ENCODE measurements around the gene FAM136A.
"Not testable (repeated sequence)": the region's sequence is repeated elsewhere in the genome, so short reads cannot be mapped to it uniquely, and the experiment has no call there.

The FAM136A gene

DNA sequence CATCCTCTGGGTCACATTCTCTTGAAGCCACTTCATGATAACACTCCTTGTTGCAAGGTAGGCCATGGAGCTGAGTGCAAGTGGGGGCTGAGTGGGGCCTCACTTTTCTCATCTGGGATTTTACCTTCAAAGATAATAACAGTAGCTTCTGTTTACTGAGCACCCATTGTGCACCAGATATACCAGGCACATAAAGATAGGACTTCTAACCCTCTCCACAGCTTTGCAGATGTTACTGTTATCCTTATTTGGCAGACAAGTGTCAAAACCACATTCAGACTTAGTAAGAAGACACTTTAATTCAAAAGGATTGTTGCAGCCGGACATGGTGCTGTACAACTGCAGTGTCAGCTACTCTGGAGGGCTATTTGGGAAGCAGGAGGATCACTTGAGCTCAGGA is 12.8 kb upstream of the FAM136A start:
- Mint-ChIP-seq H3K36me3 (no peaks in the 10 kb centered on the region), H3K4me3 (no peak overlapping the region), H3K27me3 (peaks cover 9% of the 10 kb centered on the region), H3K9me3 (no peaks in the 10 kb centered on the region), H3K4me1 (no peaks in the 10 kb centered on the region), H3K27ac (no peak overlapping the region)
- DNase-seq (ENCODE audit: low spot score in 2 of 2) (no peak), ATAC-seq (ENCODE audit: low read depth) (no peak)

DNA sequence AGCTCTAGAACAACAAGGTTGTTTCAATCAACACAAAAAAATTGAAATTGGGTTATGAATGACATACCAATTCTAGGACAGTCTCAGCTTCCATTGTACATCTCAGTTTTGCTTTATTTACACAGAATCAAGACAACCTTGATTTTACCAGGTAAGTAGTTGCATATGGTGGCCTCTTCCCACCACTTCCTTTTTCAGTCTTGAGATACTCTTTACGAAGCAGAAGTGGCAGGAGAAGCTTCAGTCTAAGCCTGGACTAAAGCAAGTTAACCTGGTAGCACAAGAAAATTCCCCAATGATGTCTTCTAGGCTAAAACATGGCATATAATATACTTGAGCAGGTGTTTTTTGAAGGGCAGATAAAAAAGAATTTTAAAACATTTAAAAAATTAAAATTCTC is 10.7 kb upstream of the FAM136A start:
- Mint-ChIP-seq H3K4me3 (no peak overlapping the region), H3K27me3 (peaks cover 4% of the 10 kb centered on the region), H3K9me3 (no peaks in the 10 kb centered on the region), H3K27ac (no peak overlapping the region), H3K4me1 (no peaks in the 10 kb centered on the region), H3K36me3 (no peaks in the 10 kb centered on the region)
- ATAC-seq (ENCODE audit: low read depth), result no peak
- DNase-seq (ENCODE audit: low spot score in 2 of 2), result no peak

DNA sequence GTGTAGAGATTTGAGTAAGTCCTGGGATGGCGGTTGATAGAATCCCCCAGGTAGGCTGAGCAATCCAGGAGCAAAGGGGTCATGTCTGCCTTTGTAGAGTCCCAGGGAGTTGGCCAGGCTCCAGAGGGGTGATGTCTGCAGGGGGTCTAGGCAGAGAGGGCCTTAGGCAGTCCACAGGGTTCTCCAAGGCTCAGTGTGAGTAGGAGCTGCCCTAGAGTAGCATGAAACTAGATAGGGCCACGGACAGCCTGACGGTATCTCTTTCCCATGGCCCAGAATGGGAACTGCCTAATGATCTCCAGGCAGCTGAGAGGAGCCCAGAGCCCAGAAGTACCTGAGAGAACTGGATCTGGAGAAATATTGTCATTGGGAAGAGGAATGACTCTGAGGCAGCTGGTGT is 9.0 kb upstream of the FAM136A start:
- Mint-ChIP-seq H3K4me3 (no peak overlapping the region), H3K36me3 (no peaks in the 10 kb centered on the region), H3K4me1 (no peaks in the 10 kb centered on the region), H3K27ac (no peak overlapping the region), H3K9me3 (no peaks in the 10 kb centered on the region), H3K27me3 (peaks cover 4% of the 10 kb centered on the region)
- no peak for ATAC-seq (ENCODE audit: low read depth)
- DNase-seq (ENCODE audit: low spot score in 2 of 2), result no peak

DNA sequence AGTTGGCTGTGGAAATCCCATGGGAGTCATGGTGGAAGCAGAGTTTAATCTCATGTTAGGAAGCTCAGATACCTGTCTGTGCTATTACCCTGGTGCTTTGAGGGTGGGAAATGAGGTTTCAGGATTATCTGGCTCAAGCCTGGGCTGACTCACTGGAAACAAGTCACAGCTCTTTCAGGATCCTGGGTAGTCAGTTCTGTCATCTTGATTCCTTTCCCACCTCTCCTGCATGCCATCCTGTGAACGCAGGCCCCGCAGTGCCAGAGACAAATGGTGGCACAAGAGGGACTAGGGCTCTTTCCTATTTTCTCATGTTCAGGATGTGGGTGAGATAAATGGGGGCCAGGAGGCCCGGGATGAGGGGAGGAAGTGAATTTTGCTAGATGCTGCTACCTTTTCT is 3.7 kb upstream of the FAM136A start:
- H3K4me1 Mint-ChIP-seq, result peaks cover 16% of the 10 kb centered on the region
- DNase-seq (ENCODE audit: low spot score in 2 of 2), result no peak
- no peak for ATAC-seq (ENCODE audit: low read depth)
- H3K4me3 Mint-ChIP-seq, result no peak overlapping the region
- peaks cover 1% of the 10 kb centered on the region for H3K27me3 Mint-ChIP-seq
- H3K27ac Mint-ChIP-seq, result no peak overlapping the region
- H3K9me3 Mint-ChIP-seq, result no peaks in the 10 kb centered on the region
- H3K36me3 Mint-ChIP-seq, result no peaks in the 10 kb centered on the region

DNA sequence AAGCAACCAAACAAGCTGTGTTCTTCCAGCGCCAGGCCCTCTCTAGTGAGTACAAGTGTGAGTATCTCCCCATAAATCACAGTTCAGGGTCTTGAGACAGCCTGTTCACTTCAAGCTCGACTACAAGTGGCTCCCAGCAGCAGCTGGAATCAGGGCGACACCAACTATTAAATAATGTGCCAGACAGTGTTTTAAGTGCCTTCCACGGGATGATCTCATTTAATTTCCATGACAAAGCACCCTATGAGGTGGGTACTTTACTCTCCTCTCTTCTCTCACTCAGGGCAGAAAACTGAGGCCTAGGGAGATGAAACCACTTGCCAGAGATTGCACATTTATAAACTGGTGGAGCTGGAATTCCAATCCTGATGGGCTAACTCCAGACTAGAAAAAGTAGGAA is 2.6 kb upstream of the FAM136A start:
- H3K27ac Mint-ChIP-seq, result no peak overlapping the region
- DNase-seq (ENCODE audit: low spot score in 2 of 2) (no peak), ATAC-seq (ENCODE audit: low read depth) (no peak)
- peaks cover 2% of the 10 kb centered on the region for H3K36me3 Mint-ChIP-seq
- H3K9me3 Mint-ChIP-seq, result no peaks in the 10 kb centered on the region
- H3K27me3 Mint-ChIP-seq, result no peaks in the 10 kb centered on the region
- peaks cover 16% of the 10 kb centered on the region for H3K4me1 Mint-ChIP-seq
- no peak overlapping the region for H3K4me3 Mint-ChIP-seq

- Mint-ChIP-seq H3K4me1 (peaks cover 21% of the 10 kb centered on the region), H3K4me3 (no peak overlapping the region), H3K36me3 (peaks cover 7% of the 10 kb centered on the region), H3K27ac (no peak overlapping the region), H3K27me3 (no peaks in the 10 kb centered on the region), H3K9me3 (no peaks in the 10 kb centered on the region)
- ATAC-seq (ENCODE audit: low read depth), result no peak
- DNase-seq (ENCODE audit: low spot score in 2 of 2), result no peak
These were observed 1.3 kb upstream of the FAM136A start for GRCh38 chr2:70303186-70303585.

- DNase-seq (ENCODE audit: low spot score in 2 of 2); H3K9me3 Mint-ChIP-seq; ATAC-seq (ENCODE audit: low read depth); H3K27me3 Mint-ChIP-seq: not testable (repeated sequence)
- Mint-ChIP-seq H3K4me1 (peaks cover 23% of the 10 kb centered on the region), H3K27ac (peak overlapping the region; percentile 93), H3K4me3 (peak overlapping the region; percentile 97), H3K36me3 (peaks cover 13% of the 10 kb centered on the region)
These were observed 304 bp upstream of the FAM136A start for GRCh38 chr2:70302195-70302546.

DNA sequence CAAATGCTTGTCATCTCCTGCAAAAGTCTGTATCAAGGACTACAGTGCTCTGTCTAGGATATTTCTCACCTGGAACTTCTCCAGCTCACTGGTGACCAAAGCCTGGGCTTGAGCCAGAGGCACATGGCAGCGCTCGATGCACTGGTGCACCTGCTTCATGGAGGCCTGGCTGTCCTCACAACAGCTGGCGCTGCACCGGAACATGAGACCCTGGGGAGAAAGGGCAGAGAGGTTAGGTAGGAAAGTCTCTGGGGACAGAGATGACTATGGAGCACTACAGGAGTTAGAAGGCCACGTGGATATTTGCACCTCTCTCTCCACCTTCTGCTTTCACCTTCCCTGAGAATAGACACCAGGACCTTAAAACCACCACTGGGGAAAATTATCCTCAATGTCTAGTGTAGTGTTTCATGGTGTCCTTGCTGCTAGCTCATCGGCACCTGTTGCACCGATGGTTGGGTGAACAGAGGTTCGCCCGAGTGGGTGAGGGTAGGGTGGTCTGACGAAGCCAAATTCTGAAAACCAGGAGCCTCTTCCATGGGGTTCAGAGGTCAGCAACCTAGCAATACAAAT is 1.0 kb downstream of the FAM136A start:
- peak overlapping the region; percentile 93 for H3K27ac Mint-ChIP-seq
- H3K27me3 Mint-ChIP-seq, result no peaks in the 10 kb centered on the region
- no peaks in the 10 kb centered on the region for H3K9me3 Mint-ChIP-seq
- ATAC-seq (ENCODE audit: low read depth) (no peak), DNase-seq (ENCODE audit: low spot score in 2 of 2) (no peak)
- H3K36me3 Mint-ChIP-seq, result peaks cover 15% of the 10 kb centered on the region
- peaks cover 23% of the 10 kb centered on the region for H3K4me1 Mint-ChIP-seq
- peak overlapping the region; percentile 97 for H3K4me3 Mint-ChIP-seq

GRCh38 chr2:70297828-70298227 is 4.0 kb downstream of the FAM136A start:
- Mint-ChIP-seq H3K36me3 (peaks cover 15% of the 10 kb centered on the region), H3K4me1 (peaks cover 13% of the 10 kb centered on the region)
- ATAC-seq (ENCODE audit: low read depth); H3K27ac Mint-ChIP-seq; H3K4me3 Mint-ChIP-seq; DNase-seq (ENCODE audit: low spot score in 2 of 2); H3K27me3 Mint-ChIP-seq; H3K9me3 Mint-ChIP-seq: not testable (repeated sequence)

DNA sequence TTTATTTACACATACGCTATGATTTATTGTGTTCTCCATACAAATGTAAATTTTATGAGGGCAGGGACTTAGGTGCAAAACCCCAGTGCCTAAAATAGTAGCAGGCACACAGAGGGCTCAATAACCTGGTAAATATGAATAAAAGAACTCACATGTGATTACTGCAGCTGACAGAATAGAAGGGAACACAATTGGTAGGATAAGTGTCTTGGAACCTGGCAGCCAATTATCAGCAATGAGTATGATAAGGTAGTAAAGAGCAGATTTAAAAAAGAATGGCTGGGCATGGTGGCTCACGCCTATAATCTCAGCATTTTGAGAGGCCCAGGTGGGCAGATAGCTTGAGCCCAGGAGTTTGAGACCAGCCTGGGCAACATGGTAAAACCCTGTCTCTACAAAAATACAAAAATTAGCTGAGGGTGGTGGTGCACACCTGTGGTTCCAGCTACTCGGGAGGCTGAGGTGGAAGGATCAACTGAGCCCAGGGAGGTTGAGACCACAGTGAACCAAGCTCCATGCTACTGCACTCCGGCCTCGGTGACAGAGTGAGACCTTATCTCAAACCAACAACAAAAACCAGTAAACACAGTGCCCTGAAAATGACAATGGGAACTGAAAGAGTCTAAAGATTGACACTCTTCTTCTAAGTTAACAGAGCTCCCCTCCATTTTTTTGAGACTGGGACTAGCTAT is 18.2 kb downstream of the FAM136A start:
- peaks cover 7% of the 10 kb centered on the region for H3K4me1 Mint-ChIP-seq
- H3K36me3 Mint-ChIP-seq, result peaks cover 21% of the 10 kb centered on the region
- H3K9me3 Mint-ChIP-seq, result no peaks in the 10 kb centered on the region
- ATAC-seq (ENCODE audit: low read depth) (no peak), DNase-seq (ENCODE audit: low spot score in 2 of 2) (no peak)
- H3K27me3 Mint-ChIP-seq, result no peaks in the 10 kb centered on the region
- H3K27ac Mint-ChIP-seq, result no peak overlapping the region
- H3K4me3 Mint-ChIP-seq, result no peak overlapping the region

DNA sequence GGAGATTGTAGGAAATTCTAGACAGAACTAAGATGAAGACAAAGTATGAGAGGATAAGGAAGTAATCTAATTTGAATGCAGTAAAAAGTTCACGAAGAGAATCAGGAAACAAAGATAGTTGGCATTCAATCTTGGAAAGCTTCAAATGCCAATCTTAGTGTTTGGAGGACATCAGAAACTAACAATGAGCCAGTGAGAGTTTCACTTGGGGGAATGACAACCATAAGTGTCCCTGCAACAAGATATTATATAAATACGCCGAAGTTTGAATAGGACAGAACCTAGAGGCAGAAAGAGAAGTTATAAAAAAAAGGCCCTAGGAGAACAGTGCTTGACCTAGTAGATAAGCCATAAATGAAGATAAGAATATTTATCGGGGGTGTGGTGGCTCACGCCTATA is 19.4 kb downstream of the FAM136A start:
- Mint-ChIP-seq H3K36me3 (peaks cover 19% of the 10 kb centered on the region), H3K4me3 (no peak overlapping the region), H3K9me3 (no peaks in the 10 kb centered on the region), H3K27me3 (no peaks in the 10 kb centered on the region), H3K27ac (no peak overlapping the region), H3K4me1 (peaks cover 7% of the 10 kb centered on the region)
- no peak for DNase-seq (ENCODE audit: low spot score in 2 of 2)
- no peak for ATAC-seq (ENCODE audit: low read depth)

DNA sequence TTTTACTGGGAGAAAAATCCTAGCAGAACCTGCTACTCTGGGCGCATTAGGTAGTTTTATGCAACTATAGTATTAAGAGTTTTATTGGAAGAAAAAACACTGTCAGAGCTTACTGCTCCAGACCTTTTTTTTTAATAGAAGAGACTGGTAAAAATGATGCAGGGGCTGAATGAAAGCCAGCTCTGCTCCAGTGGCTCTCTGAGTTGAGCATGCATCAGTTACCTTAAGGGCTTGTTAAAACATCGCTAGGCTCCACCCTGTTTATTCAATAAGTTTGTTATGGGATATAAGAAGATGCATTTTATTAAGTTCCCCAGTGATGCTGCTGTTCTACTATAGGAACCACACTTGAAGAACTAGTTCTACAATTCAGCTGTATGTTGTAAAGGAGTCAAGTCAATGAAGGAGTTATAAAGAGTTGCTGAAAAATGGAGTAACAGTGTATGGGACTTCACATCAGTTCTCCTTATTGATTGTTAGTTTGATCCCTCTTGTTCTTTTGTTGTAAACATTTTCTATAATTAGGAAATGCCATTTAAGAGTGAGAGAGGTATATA is 21.5 kb downstream of the FAM136A start:
- Mint-ChIP-seq H3K4me3 (no peak overlapping the region), H3K9me3 (no peaks in the 10 kb centered on the region), H3K27ac (peak overlapping the region; percentile 2)

GRCh38 chr2:70270323-70270722 is 31.5 kb downstream of the FAM136A start:
- peaks cover 3% of the 10 kb centered on the region for H3K4me1 Mint-ChIP-seq
- no peak overlapping the region for H3K4me3 Mint-ChIP-seq
- ATAC-seq (ENCODE audit: low read depth) (no peak), DNase-seq (ENCODE audit: low spot score in 2 of 2) (no peak)
- H3K9me3 Mint-ChIP-seq, result no peaks in the 10 kb centered on the region
- H3K27me3 Mint-ChIP-seq, result no peaks in the 10 kb centered on the region
- peaks cover 25% of the 10 kb centered on the region for H3K36me3 Mint-ChIP-seq
- H3K27ac Mint-ChIP-seq, result no peak overlapping the region

More for the DNA sequence above, 21.5 kb downstream of the FAM136A start:
- Mint-ChIP-seq H3K36me3 (peaks cover 21% of the 10 kb centered on the region), H3K27me3 (no peaks in the 10 kb centered on the region), H3K4me1 (peaks cover 4% of the 10 kb centered on the region)
- no peak for DNase-seq (ENCODE audit: low spot score in 2 of 2)
- ATAC-seq (ENCODE audit: low read depth), result no peak

DNA sequence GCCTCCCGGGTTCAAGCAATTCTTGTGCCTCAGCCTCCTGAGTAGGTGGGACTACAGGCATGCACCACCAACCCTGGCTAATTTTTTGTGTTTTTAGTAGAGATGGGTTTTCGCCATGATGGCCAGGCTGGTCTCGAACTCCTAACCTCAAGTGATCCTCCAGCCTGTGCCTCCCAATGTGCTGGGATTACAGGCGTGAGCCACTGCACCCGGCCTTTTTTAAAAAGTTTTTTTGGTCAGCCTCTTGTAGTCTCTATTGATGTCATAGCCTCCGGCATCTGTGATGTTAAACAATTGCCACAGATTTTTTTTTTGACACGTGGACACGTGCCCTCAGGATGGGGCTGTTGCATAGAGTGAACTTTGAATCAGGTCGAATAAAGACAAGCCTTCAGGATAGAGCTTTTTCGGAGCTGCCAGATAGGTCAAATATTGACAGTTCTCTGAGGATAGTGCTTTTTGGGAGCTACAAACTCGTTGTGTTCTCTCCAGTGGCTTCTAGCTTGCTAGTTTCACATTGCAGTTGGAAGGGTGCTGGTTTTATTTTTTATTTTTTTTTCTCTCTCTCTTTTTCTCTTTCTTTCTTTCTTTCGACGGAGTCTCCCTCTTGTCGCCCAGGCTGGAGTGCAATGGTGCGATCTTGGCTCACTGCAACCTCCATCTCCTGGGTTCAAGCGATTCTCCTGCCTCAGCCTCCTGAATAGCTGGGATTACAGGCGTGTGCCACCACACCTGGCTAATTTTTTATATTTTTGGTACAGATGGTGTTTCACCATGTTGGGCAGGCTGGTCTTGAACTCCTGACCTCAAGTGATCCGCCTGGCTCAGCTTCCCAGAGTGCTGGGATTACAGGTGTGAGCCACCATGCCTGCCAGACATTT is 32.2 kb downstream of the FAM136A start:
- H3K9me3 Mint-ChIP-seq; ATAC-seq (ENCODE audit: low read depth); H3K4me3 Mint-ChIP-seq; H3K27me3 Mint-ChIP-seq; DNase-seq (ENCODE audit: low spot score in 2 of 2); H3K4me1 Mint-ChIP-seq; H3K27ac Mint-ChIP-seq: not testable (repeated sequence)
- peaks cover 20% of the 10 kb centered on the region for H3K36me3 Mint-ChIP-seq

Measured in memory B cell (primary cell).